ENCODE results near the gene CALCOCO2. TPM values are rescaled to one million over a fixed set of nuclear protein-coding genes. Genes with fewer than 3 reads are reported as not detected.
A peak's percentile ranks its signal among the peaks of the same experiment; 100 is the strongest.

The CALCOCO2 gene
- total RNA-seq, 1 experiment from 2014 or later, result 29.7 TPM

GRCh38 chr17:48893646-48894508 lies 63.0 kb downstream of the CALCOCO2 start:
- no peaks in the 10 kb centered on the region for H4K20me1 ChIP-seq (ENCODE audit: insufficient read depth, low read depth, low read length)
- peak overlapping the region; percentile 94 for H3K9ac ChIP-seq (ENCODE audit: low read length)
- no peak overlapping the region for H3K27ac ChIP-seq (ENCODE audit: low read length)
- H3K4me2 ChIP-seq (ENCODE audit: low read depth, low read length, poor library complexity, severe bottlenecking), result peak overlapping the region; percentile 90
- DNase-seq, result peak; percentile 39
- peaks cover 20% of the 10 kb centered on the region for H3K4me1 ChIP-seq (ENCODE audit: low read length)
- H3K9me3 ChIP-seq (ENCODE audit: low read length), result no peaks in the 10 kb centered on the region
- H2AFZ ChIP-seq (ENCODE audit: low read length), result no peak overlapping the region
- no peaks in the 10 kb centered on the region for H3K9me2 ChIP-seq (replicated peaks; ENCODE audit: insufficient read depth, low read length)
- peak overlapping the region; percentile 94 for H3K4me3 ChIP-seq (ENCODE audit: low read length)
- H3K36me3 ChIP-seq (ENCODE audit: insufficient read depth, low read length), result peaks cover 27% of the 10 kb centered on the region; the same call in 1 of the 2 replicates
- peaks cover 32% of the 10 kb centered on the region for H3K79me2 ChIP-seq (ENCODE audit: low read length)
- H3K27me3 ChIP-seq (ENCODE audit: low read length), result no peaks in the 10 kb centered on the region

GRCh38 chr17:48894886-48895285 lies 64.1 kb downstream of the CALCOCO2 start:
- H3K4me2 ChIP-seq (ENCODE audit: low read depth, low read length, poor library complexity, severe bottlenecking), result no peak overlapping the region
- H3K27me3 ChIP-seq (ENCODE audit: low read length), result no peaks in the 10 kb centered on the region
- H3K9ac ChIP-seq (ENCODE audit: low read length), result no peak overlapping the region
- H3K4me1 ChIP-seq (ENCODE audit: low read length), result peaks cover 20% of the 10 kb centered on the region
- H3K9me3 ChIP-seq (ENCODE audit: low read length), result no peaks in the 10 kb centered on the region
- H3K79me2 ChIP-seq (ENCODE audit: low read length), result peaks cover 32% of the 10 kb centered on the region
- H2AFZ ChIP-seq (ENCODE audit: low read length), result no peak overlapping the region
- H3K27ac ChIP-seq (ENCODE audit: low read length), result no peak overlapping the region
- peak; percentile 32 for DNase-seq
- H3K36me3 ChIP-seq (ENCODE audit: insufficient read depth, low read length), result peaks cover 27% of the 10 kb centered on the region; the same call in 1 of the 2 replicates
- H4K20me1 ChIP-seq (ENCODE audit: insufficient read depth, low read depth, low read length), result no peaks in the 10 kb centered on the region
- H3K4me3 ChIP-seq (ENCODE audit: low read length), result no peak overlapping the region
- no peaks in the 10 kb centered on the region for H3K9me2 ChIP-seq (replicated peaks; ENCODE audit: insufficient read depth, low read length)

DNA sequence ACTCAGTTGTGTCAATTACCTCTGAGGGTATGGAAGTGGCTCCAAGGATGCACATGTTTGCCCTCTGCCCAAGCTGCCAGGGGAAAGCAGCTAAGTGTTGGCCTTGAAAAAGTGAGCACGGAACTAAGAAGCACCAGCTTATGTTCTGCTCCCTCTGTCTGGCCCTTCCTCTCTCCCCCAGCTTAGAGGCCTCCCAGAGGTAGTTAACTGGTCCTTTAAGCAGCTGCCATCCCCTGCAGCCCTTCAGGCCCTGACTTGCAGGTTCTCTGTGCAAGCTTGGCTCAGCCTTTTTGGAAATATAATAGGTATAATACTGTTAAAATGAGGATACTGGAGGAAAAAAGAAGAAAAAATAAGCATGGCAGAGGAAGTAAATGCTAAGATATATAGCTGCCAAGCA lies 70.4 kb downstream of the CALCOCO2 start:
- no peak overlapping the region for H2AFZ ChIP-seq (ENCODE audit: low read length)
- no peaks in the 10 kb centered on the region for H3K9me3 ChIP-seq (ENCODE audit: low read length)
- H3K4me2 ChIP-seq (ENCODE audit: low read depth, low read length, poor library complexity, severe bottlenecking), result no peak overlapping the region
- H3K27ac ChIP-seq (ENCODE audit: low read length), result no peak overlapping the region
- H3K9ac ChIP-seq (ENCODE audit: low read length), result no peak overlapping the region
- H3K79me2 ChIP-seq (ENCODE audit: low read length), result no peaks in the 10 kb centered on the region
- H3K36me3 ChIP-seq (ENCODE audit: insufficient read depth, low read length), result peaks cover 7% of the 10 kb centered on the region; the same call in 1 of the 2 replicates
- H3K4me1 ChIP-seq (ENCODE audit: low read length), result no peaks in the 10 kb centered on the region
- H3K4me3 ChIP-seq (ENCODE audit: low read length), result no peak overlapping the region
- no peaks in the 10 kb centered on the region for H3K9me2 ChIP-seq (replicated peaks; ENCODE audit: insufficient read depth, low read length)
- no peaks in the 10 kb centered on the region for H4K20me1 ChIP-seq (ENCODE audit: insufficient read depth, low read depth, low read length)
- no peak for DNase-seq
- H3K27me3 ChIP-seq (ENCODE audit: low read length), result no peaks in the 10 kb centered on the region

- no peaks in the 10 kb centered on the region for H3K9me2 ChIP-seq (replicated peaks; ENCODE audit: insufficient read depth, low read length)
- H3K9ac ChIP-seq (ENCODE audit: low read length), result no peak overlapping the region
- H3K27me3 ChIP-seq (ENCODE audit: low read length), result no peaks in the 10 kb centered on the region
- DNase-seq, result no peak
- peaks cover 7% of the 10 kb centered on the region for H3K79me2 ChIP-seq (ENCODE audit: low read length)
- no peak overlapping the region for H3K4me2 ChIP-seq (ENCODE audit: low read depth, low read length, poor library complexity, severe bottlenecking)
- H2AFZ ChIP-seq (ENCODE audit: low read length), result no peak overlapping the region
- no peaks in the 10 kb centered on the region for H3K9me3 ChIP-seq (ENCODE audit: low read length)
- peaks cover 4% of the 10 kb centered on the region; the same call in 1 of the 2 replicates for H3K4me1 ChIP-seq (ENCODE audit: low read length)
- H3K27ac ChIP-seq (ENCODE audit: low read length), result no peak overlapping the region
- no peak overlapping the region for H3K4me3 ChIP-seq (ENCODE audit: low read length)
- H3K36me3 ChIP-seq (ENCODE audit: insufficient read depth, low read length), result no peaks in the 10 kb centered on the region
- no peaks in the 10 kb centered on the region for H4K20me1 ChIP-seq (ENCODE audit: insufficient read depth, low read depth, low read length)
These were observed 72.6 kb downstream of the CALCOCO2 start for GRCh38 chr17:48903401-48903800.

GRCh38 chr17:48904428-48904827 lies 73.6 kb downstream of the CALCOCO2 start:
- no peaks in the 10 kb centered on the region for H3K27me3 ChIP-seq (ENCODE audit: low read length)
- no peaks in the 10 kb centered on the region for H3K36me3 ChIP-seq (ENCODE audit: insufficient read depth, low read length)
- H4K20me1 ChIP-seq (ENCODE audit: insufficient read depth, low read depth, low read length), result peaks cover 4% of the 10 kb centered on the region; the same call in 1 of the 2 replicates
- no peak overlapping the region for H3K27ac ChIP-seq (ENCODE audit: low read length)
- H3K9me2 ChIP-seq (replicated peaks; ENCODE audit: insufficient read depth, low read length), result no peaks in the 10 kb centered on the region
- no peak overlapping the region for H3K9ac ChIP-seq (ENCODE audit: low read length)
- no peak overlapping the region for H2AFZ ChIP-seq (ENCODE audit: low read length)
- no peak for DNase-seq
- H3K4me2 ChIP-seq (ENCODE audit: low read depth, low read length, poor library complexity, severe bottlenecking), result no peak overlapping the region
- H3K4me1 ChIP-seq (ENCODE audit: low read length), result peaks cover 8% of the 10 kb centered on the region
- H3K79me2 ChIP-seq (ENCODE audit: low read length), result peaks cover 14% of the 10 kb centered on the region
- no peak overlapping the region for H3K4me3 ChIP-seq (ENCODE audit: low read length)
- no peaks in the 10 kb centered on the region for H3K9me3 ChIP-seq (ENCODE audit: low read length)

DNA sequence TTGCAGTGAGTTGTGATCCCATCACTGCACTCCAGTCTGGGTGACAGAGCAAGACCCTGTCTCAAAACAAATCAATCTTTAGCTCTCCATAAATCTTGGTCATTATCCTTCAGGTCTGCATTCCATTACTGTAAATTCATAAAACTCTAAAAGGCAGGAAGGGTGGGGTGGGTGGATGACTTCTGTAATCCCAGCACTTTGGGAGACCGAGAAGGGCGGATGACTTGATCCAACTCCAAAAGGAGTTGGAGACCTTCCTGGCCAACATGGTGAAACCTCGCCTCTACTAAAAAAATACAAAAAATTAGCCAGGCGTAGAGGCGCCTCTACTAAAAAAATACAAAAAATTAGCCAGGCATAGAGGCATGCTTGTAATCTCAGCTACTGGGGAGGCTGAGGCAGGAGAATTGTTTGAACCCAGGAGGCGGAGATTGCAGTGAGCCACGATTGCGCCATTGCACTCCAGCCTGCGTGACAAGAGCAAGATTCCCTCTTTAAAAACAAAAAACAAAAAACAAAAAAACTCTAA lies 75.2 kb downstream of the CALCOCO2 start:
- H2AFZ ChIP-seq (ENCODE audit: low read length), result no peak overlapping the region

GRCh38 chr17:48907713-48908046 lies 76.8 kb downstream of the CALCOCO2 start:
- Histone ChIP-seq H4K20me1 (ENCODE audit: insufficient read depth, low read depth, low read length) (peaks cover 25% of the 10 kb centered on the region; the same call in 1 of the 2 replicates), H3K9ac (ENCODE audit: low read length) (peak overlapping the region; percentile 99), H3K9me3 (ENCODE audit: low read length) (no peaks in the 10 kb centered on the region), H3K36me3 (ENCODE audit: insufficient read depth, low read length) (peaks cover 28% of the 10 kb centered on the region; the same call in 1 of the 2 replicates), H3K79me2 (ENCODE audit: low read length) (peaks cover 47% of the 10 kb centered on the region), H3K4me2 (ENCODE audit: low read depth, low read length, poor library complexity, severe bottlenecking) (peak overlapping the region; percentile 77), H3K27me3 (ENCODE audit: low read length) (no peaks in the 10 kb centered on the region), H3K9me2 (replicated peaks; ENCODE audit: insufficient read depth, low read length) (no peaks in the 10 kb centered on the region), H3K4me3 (ENCODE audit: low read length) (peak overlapping the region; percentile 65), H3K27ac (ENCODE audit: low read length) (peak overlapping the region; percentile 25), H3K4me1 (ENCODE audit: low read length) (peaks cover 28% of the 10 kb centered on the region), H2AFZ (ENCODE audit: low read length) (0 out of 2 replicates have a peak overlapping the region, but pooled peaks have one; percentile 4)
- DNase-seq, result no peak

More for the DNA sequence above, 75.2 kb downstream of the CALCOCO2 start:
- H3K9ac ChIP-seq (ENCODE audit: low read length), result no peak overlapping the region
- DNase-seq, result no peak
- no peaks in the 10 kb centered on the region for H3K27me3 ChIP-seq (ENCODE audit: low read length)
- H4K20me1 ChIP-seq (ENCODE audit: insufficient read depth, low read depth, low read length), result peaks cover 18% of the 10 kb centered on the region; the same call in 1 of the 2 replicates
- no peak overlapping the region for H3K4me2 ChIP-seq (ENCODE audit: low read depth, low read length, poor library complexity, severe bottlenecking)
- peaks cover 13% of the 10 kb centered on the region; the same call in 1 of the 2 replicates for H3K36me3 ChIP-seq (ENCODE audit: insufficient read depth, low read length)
- H3K4me3 ChIP-seq (ENCODE audit: low read length), result no peak overlapping the region
- no peak overlapping the region for H3K27ac ChIP-seq (ENCODE audit: low read length)
- H3K9me2 ChIP-seq (replicated peaks; ENCODE audit: insufficient read depth, low read length), result no peaks in the 10 kb centered on the region
- peaks cover 31% of the 10 kb centered on the region for H3K79me2 ChIP-seq (ENCODE audit: low read length)
- peaks cover 21% of the 10 kb centered on the region for H3K4me1 ChIP-seq (ENCODE audit: low read length)
- no peaks in the 10 kb centered on the region for H3K9me3 ChIP-seq (ENCODE audit: low read length)

Measured in Karpas-422 (cell line).